NT2/D1 (cell line): ENCODE measurements around the gene PROK1.

Experiments used
- SUZ12 ChIP-seq: IDR thresholded peaks from 2 replicates; pipeline ENCODE4 v1.6.1; 2011; ENCODE audit not compliant: insufficient read length, insufficient read depth; ENCODE audit errors: extremely low read depth
- YY1 ChIP-seq: IDR thresholded peaks from 2 replicates; pipeline ENCODE4 v1.6.1; 2011; ENCODE audit not compliant: insufficient read length, insufficient read depth
- ZNF274 ChIP-seq: IDR thresholded peaks from 2 replicates; pipeline ENCODE4 v1.6.1; 2011; ENCODE audit warnings: mild to moderate bottlenecking, low read depth, low read length

DNA sequence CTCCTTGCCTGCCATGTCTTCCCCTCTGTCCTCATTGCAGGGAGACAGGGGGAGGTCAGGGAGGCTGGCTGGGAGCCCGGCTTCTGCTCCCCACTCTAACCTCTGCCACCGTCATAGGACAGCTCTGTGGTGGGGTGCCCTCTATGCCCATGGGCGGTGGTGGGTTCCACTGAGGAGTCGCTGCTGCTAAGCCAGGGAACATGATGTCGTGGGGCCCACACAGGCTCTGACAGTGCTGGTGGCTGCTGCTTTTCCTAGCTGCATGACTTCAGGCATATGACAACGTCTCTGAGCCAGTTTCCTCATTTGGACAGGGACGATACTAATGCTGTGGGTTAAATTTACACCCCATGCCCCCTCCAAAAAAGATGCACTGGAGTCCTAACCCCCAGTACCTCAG lies 53.3 kb downstream of the PROK1 start:
- no peak for TF ChIP-seq SUZ12
- TF ChIP-seq YY1: no peak
- TF ChIP-seq ZNF274: no peak
